ENCODE data around the gene SLC48A1. TPM values are rescaled to one million over a fixed set of nuclear protein-coding genes. Genes with fewer than 3 reads are reported as not detected.

The SLC48A1 gene
- total RNA-seq, 1 donor from 2014 or later: 65.5 TPM

DNA sequence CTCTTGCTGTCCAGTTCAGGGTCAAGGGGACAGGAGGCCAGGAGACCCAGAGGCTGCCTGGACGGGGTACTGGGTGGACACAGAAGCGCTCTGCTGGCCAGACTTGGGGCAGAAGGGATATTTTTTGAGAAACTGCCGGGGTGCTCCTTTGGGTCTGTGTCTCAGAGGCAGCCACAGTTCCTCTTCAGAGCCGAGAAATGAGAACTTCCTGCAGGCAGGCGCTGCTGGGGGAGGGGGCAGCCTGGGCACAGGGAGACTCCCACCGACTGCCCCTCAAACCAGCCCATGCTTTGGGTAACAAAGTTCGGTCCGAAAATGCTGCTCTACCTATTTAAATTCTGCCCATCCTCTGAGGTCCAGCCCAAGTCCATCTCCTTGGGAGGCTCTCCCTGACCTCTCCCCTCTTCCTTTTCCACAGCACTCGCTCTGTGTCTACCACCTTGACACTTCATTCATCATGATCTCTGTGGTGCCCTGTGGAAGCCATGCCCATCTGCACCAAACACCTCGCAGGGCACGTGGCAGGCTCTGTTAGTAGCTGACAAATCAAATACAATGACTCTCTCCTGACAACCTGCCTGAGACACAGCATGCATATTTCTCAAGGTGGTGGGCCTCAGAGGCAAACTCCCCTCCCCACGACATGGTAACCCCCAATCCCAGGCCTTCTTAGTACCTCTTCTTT, 30.3 kb downstream of the SLC48A1 start:
- H3K4me1 Mint-ChIP-seq (ENCODE audit: unreplicated experiment): peaks cover 89% of the 10 kb centered on the region
- no peaks in the 10 kb centered on the region for H3K9me3 Mint-ChIP-seq (ENCODE audit: unreplicated experiment)
- peaks cover 41% of the 10 kb centered on the region for H3K27me3 Mint-ChIP-seq (ENCODE audit: unreplicated experiment)
- H3K27ac Mint-ChIP-seq (ENCODE audit: unreplicated experiment): peak overlapping the region; percentile 90
- DNase-seq (ENCODE audit: low spot score): no peak
- peak overlapping the region; percentile 82 for H3K4me3 Mint-ChIP-seq (ENCODE audit: unreplicated experiment)
- peaks cover 34% of the 10 kb centered on the region for H3K36me3 Mint-ChIP-seq (ENCODE audit: low read depth, unreplicated experiment)
- TF ChIP-seq, protein P1, sequence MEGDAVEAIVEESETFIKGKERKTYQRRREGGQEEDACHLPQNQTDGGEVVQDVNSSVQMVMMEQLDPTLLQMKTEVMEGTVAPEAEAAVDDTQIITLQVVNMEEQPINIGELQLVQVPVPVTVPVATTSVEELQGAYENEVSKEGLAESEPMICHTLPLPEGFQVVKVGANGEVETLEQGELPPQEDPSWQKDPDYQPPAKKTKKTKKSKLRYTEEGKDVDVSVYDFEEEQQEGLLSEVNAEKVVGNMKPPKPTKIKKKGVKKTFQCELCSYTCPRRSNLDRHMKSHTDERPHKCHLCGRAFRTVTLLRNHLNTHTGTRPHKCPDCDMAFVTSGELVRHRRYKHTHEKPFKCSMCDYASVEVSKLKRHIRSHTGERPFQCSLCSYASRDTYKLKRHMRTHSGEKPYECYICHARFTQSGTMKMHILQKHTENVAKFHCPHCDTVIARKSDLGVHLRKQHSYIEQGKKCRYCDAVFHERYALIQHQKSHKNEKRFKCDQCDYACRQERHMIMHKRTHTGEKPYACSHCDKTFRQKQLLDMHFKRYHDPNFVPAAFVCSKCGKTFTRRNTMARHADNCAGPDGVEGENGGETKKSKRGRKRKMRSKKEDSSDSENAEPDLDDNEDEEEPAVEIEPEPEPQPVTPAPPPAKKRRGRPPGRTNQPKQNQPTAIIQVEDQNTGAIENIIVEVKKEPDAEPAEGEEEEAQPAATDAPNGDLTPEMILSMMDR (IDR thresholded peaks at IDR 0.05; ENCODE audit: unreplicated experiment): no peak

DNA sequence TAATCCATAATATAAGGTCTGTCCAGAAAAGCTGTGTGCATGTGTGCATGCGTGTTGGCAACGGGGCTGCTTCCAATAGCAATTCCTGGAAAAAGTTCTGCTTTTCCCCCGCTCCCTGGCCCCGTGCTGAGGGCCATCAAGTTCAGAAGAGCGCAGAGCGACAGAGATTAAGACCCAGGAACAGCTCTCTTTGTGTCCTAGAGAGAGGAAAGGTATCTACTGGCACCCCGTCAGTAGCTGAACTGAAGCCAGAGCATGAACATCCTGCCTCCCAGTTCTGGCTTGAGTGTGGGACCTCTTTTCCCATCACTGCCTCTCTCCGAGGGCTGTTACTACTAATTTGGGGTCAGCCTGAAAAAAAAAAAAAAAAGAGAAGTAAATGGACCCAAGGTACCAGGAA, 31.1 kb downstream of the SLC48A1 start:
- DNase-seq (ENCODE audit: low spot score): no peak
- no peaks in the 10 kb centered on the region for H3K9me3 Mint-ChIP-seq (ENCODE audit: unreplicated experiment)
- peaks cover 39% of the 10 kb centered on the region for H3K36me3 Mint-ChIP-seq (ENCODE audit: low read depth, unreplicated experiment)
- peaks cover 97% of the 10 kb centered on the region for H3K4me1 Mint-ChIP-seq (ENCODE audit: unreplicated experiment)
- TF ChIP-seq, protein P1 (IDR thresholded peaks at IDR 0.05; ENCODE audit: unreplicated experiment): no peak
- H3K27ac Mint-ChIP-seq (ENCODE audit: unreplicated experiment): peak overlapping the region; percentile 90
- peak overlapping the region; percentile 47 for H3K4me3 Mint-ChIP-seq (ENCODE audit: unreplicated experiment)
- peaks cover 45% of the 10 kb centered on the region for H3K27me3 Mint-ChIP-seq (ENCODE audit: unreplicated experiment)

DNA sequence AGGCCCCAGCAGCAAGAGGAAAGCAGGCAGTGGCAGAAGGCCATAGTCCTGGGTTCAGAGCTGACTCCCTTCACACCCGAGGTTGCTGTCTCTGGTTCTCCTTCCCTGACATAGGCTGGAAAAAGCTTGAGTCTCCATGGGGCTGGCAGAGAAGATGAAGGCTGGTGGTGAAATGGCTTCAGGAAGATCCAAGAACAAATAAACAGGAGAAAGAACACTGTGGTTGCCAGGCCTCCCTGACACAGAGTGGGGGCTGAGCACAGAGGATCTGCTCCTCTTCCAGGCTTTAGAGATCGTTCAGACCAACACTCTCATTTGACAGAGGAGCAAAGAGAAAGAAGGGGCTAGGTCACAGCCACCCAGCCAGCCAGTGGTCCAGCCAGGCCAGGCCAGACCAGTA, 32.4 kb downstream of the SLC48A1 start:
- H3K4me1 Mint-ChIP-seq (ENCODE audit: unreplicated experiment): peaks cover 93% of the 10 kb centered on the region
- TF ChIP-seq, protein P1 (IDR thresholded peaks at IDR 0.05; ENCODE audit: unreplicated experiment): no peak
- H3K27ac Mint-ChIP-seq (ENCODE audit: unreplicated experiment): peak overlapping the region; percentile 90
- no peak for DNase-seq (ENCODE audit: low spot score)
- peak overlapping the region; percentile 1 for H3K4me3 Mint-ChIP-seq (ENCODE audit: unreplicated experiment)
- no peaks in the 10 kb centered on the region for H3K9me3 Mint-ChIP-seq (ENCODE audit: unreplicated experiment)
- peaks cover 39% of the 10 kb centered on the region for H3K36me3 Mint-ChIP-seq (ENCODE audit: low read depth, unreplicated experiment)
- peaks cover 39% of the 10 kb centered on the region for H3K27me3 Mint-ChIP-seq (ENCODE audit: unreplicated experiment)

DNA sequence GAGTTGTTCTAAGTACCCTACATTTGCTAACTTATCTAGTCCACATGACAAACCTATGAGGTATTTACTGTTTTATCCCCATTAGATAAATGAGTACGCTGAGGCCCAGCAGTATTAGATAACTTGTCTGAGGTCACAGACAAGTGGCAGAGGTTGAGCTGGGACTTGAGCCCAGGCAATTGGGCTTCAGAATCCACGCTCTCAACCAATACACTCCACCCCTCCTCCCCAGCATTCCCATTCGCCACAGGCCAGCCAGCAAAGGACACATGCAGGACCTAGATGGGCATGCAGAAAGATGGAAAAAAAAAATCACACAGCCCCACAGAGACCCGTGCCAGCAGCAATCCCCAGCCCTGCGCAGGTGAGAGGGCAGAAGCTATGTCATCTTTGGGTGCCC, 34.3 kb downstream of the SLC48A1 start:
- Mint-ChIP-seq H3K4me3 (ENCODE audit: unreplicated experiment) (peak overlapping the region; percentile 3), H3K27me3 (ENCODE audit: unreplicated experiment) (peaks cover 37% of the 10 kb centered on the region), H3K36me3 (ENCODE audit: low read depth, unreplicated experiment) (peaks cover 31% of the 10 kb centered on the region), H3K9me3 (ENCODE audit: unreplicated experiment) (no peaks in the 10 kb centered on the region), H3K27ac (ENCODE audit: unreplicated experiment) (peak overlapping the region; percentile 93), H3K4me1 (ENCODE audit: unreplicated experiment) (peaks cover 91% of the 10 kb centered on the region)
- TF ChIP-seq, protein P1 (IDR thresholded peaks at IDR 0.05; ENCODE audit: unreplicated experiment): no peak
- DNase-seq (ENCODE audit: low spot score): no peak

DNA sequence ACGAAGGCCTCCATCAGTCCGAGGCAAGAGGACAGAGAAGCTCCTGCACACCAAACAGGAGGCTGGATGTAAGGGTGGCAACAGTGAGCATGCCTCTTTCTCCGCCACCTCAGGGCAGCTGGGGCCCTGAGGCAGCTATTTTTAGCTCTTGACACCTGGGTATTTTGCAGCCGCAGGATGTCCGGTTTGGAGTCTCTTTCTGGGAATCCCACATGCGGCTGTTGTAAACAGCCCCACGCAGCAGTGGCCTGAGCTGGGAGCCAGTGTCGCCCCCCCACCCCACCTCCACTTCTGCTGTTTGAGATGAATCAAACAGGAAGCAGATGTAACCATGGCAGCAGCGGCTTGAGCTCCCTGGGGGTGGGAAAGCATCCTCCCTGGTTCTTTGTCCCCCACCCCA, 35.0 kb downstream of the SLC48A1 start:
- H3K27me3 Mint-ChIP-seq (ENCODE audit: unreplicated experiment): peaks cover 36% of the 10 kb centered on the region
- no peak for DNase-seq (ENCODE audit: low spot score)
- no peaks in the 10 kb centered on the region for H3K9me3 Mint-ChIP-seq (ENCODE audit: unreplicated experiment)
- H3K36me3 Mint-ChIP-seq (ENCODE audit: low read depth, unreplicated experiment): peaks cover 31% of the 10 kb centered on the region
- no peak overlapping the region for H3K4me3 Mint-ChIP-seq (ENCODE audit: unreplicated experiment)
- peaks cover 87% of the 10 kb centered on the region for H3K4me1 Mint-ChIP-seq (ENCODE audit: unreplicated experiment)
- TF ChIP-seq, protein P1 (IDR thresholded peaks at IDR 0.05; ENCODE audit: unreplicated experiment): no peak
- H3K27ac Mint-ChIP-seq (ENCODE audit: unreplicated experiment): peak overlapping the region; percentile 93
